ENCODE measurements around the gene FGFR3. TPM values are rescaled to one million over a fixed set of nuclear protein-coding genes. Genes with fewer than 3 reads are reported as not detected.
A peak's percentile ranks its signal among the peaks of the same experiment; 100 is the strongest.

FGFR3 gene
- total RNA-seq, 2 experiments from 2014 or later: not detected

GRCh38 chr4:1836650-1837049, 43.6 kb downstream of the FGFR3 start:
- ChIA-PET CTCF (ENCODE audit: unreplicated experiment) (no interaction called here), POLR2A (interaction anchor here (0.6 kb wide), 1 partner anchor 71 kb away, joined by 7 read pairs; no protein-coding TSS in a partner anchor)
- Histone ChIP-seq H3K4me2 (ENCODE audit: low read length) (no peak overlapping the region), H2AFZ (ENCODE audit: low read length) (no peak overlapping the region), H3K79me2 (ENCODE audit: insufficient read depth, low read depth, low read length) (no peaks in the 10 kb centered on the region), H3K9me3 (ENCODE audit: low read length) (no peaks in the 10 kb centered on the region), H3K4me3 (ENCODE audit: low read depth, low read length, poor library complexity, severe bottlenecking) (no peak overlapping the region), H4K20me1 (ENCODE audit: insufficient read depth, low read length) (no peaks in the 10 kb centered on the region), H3K9me2 (ENCODE audit: insufficient read depth, low read length) (no peaks in the 10 kb centered on the region), H3K4me1 (ENCODE audit: insufficient read depth, low read length, poor library complexity, severe bottlenecking) (peaks cover 25% of the 10 kb centered on the region), H3K36me3 (ENCODE audit: insufficient read depth, low read length) (peaks cover 81% of the 10 kb centered on the region), H3K27ac (ENCODE audit: low read depth, low read length, poor library complexity, severe bottlenecking) (no peak overlapping the region)
- TF ChIP-seq CTCF (conservative IDR thresholded peaks at IDR 0.05; ENCODE audit: low read length): no peak
- no peak for TF ChIP-seq EZH2phosphoT487 (IDR thresholded peaks at IDR 0.05; ENCODE audit: borderline replicate concordance, low read depth, low read length)
- intact Hi-C loops (cut with micrococcal nuclease; ENCODE audit: unreplicated experiment): no loop called here
- no TSS peak for BruUV-seq (replicated peaks)
- DNase-seq (ENCODE audit: low spot score): no peak

GRCh38 chr4:1837069-1837468, 44.0 kb downstream of the FGFR3 start:
- Histone ChIP-seq H3K4me3 (ENCODE audit: low read depth, low read length, poor library complexity, severe bottlenecking) (no peak overlapping the region), H4K20me1 (ENCODE audit: insufficient read depth, low read length) (no peaks in the 10 kb centered on the region), H2AFZ (ENCODE audit: low read length) (no peak overlapping the region), H3K9me2 (ENCODE audit: insufficient read depth, low read length) (no peaks in the 10 kb centered on the region), H3K4me2 (ENCODE audit: low read length) (no peak overlapping the region), H3K9me3 (ENCODE audit: low read length) (no peaks in the 10 kb centered on the region), H3K36me3 (ENCODE audit: insufficient read depth, low read length) (peaks cover 81% of the 10 kb centered on the region), H3K4me1 (ENCODE audit: insufficient read depth, low read length, poor library complexity, severe bottlenecking) (peaks cover 25% of the 10 kb centered on the region), H3K79me2 (ENCODE audit: insufficient read depth, low read depth, low read length) (no peaks in the 10 kb centered on the region), H3K27ac (ENCODE audit: low read depth, low read length, poor library complexity, severe bottlenecking) (no peak overlapping the region)
- intact Hi-C loops (cut with micrococcal nuclease; ENCODE audit: unreplicated experiment): no loop called here
- DNase-seq (ENCODE audit: low spot score): no peak
- ChIA-PET CTCF (ENCODE audit: unreplicated experiment) (no interaction called here), POLR2A (no interaction called here)
- no TSS peak for BruUV-seq (replicated peaks)
- TF ChIP-seq CTCF (conservative IDR thresholded peaks at IDR 0.05; ENCODE audit: low read length) (no peak), EZH2phosphoT487 (IDR thresholded peaks at IDR 0.05; ENCODE audit: borderline replicate concordance, low read depth, low read length) (no peak)

- ChIA-PET POLR2A (no interaction called here), CTCF (ENCODE audit: unreplicated experiment) (no interaction called here)
- Histone ChIP-seq H3K9me2 (ENCODE audit: insufficient read depth, low read length) (no peaks in the 10 kb centered on the region), H3K4me1 (ENCODE audit: insufficient read depth, low read length, poor library complexity, severe bottlenecking) (peaks cover 12% of the 10 kb centered on the region), H2AFZ (ENCODE audit: low read length) (no peak overlapping the region), H3K79me2 (ENCODE audit: insufficient read depth, low read depth, low read length) (no peaks in the 10 kb centered on the region), H4K20me1 (ENCODE audit: insufficient read depth, low read length) (no peaks in the 10 kb centered on the region), H3K36me3 (ENCODE audit: insufficient read depth, low read length) (peaks cover 82% of the 10 kb centered on the region), H3K9me3 (ENCODE audit: low read length) (no peaks in the 10 kb centered on the region), H3K4me3 (ENCODE audit: low read depth, low read length, poor library complexity, severe bottlenecking) (no peak overlapping the region), H3K4me2 (ENCODE audit: low read length) (no peak overlapping the region), H3K27ac (ENCODE audit: low read depth, low read length, poor library complexity, severe bottlenecking) (no peak overlapping the region)
- intact Hi-C loops (cut with micrococcal nuclease; ENCODE audit: unreplicated experiment): no loop called here
- DNase-seq (ENCODE audit: low spot score): peak; percentile 15
- no TSS peak for BruUV-seq (replicated peaks)
- no peak for TF ChIP-seq EZH2phosphoT487 (IDR thresholded peaks at IDR 0.05; ENCODE audit: borderline replicate concordance, low read depth, low read length)
- TF ChIP-seq CTCF (conservative IDR thresholded peaks at IDR 0.05; ENCODE audit: low read length): no peak
Measured at GRCh38 chr4:1839282-1839681, 46.2 kb downstream of the FGFR3 start.

Data from OCI-LY7 (cell line).